SW480 (cell line): ENCODE measurements around the gene PADI2.

Source experiments
- DNase-seq: peaks from one replicate; pipeline ENCODE4 v3.0.0-alpha.2; 2016; ENCODE audit warnings: low spot score

Gene PADI2

GRCh38 chr1:17112496-17113236, 6.6 kb downstream of the PADI2 start:
- no peak for DNase-seq

DNA sequence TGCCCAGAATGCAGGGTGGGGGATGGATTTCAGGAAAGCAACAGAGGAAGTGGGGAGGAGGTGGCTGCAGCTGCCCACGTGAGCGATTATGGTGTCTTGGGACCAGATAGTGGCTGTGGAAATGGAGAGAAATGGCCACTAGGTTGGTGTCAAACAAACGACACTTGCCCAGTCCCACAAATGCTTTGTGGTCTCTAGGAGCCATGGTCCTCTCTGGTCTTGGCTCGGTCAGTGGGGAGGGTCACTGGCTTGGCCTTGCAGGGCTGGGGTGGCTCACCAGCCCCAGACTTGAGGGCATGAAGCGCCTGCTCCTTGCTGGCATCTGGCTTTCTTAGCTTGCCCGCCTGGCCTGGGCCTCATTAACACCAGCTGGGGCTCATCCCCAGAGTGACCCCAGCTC, 7.2 kb downstream of the PADI2 start:
- DNase-seq, result no peak

DNA sequence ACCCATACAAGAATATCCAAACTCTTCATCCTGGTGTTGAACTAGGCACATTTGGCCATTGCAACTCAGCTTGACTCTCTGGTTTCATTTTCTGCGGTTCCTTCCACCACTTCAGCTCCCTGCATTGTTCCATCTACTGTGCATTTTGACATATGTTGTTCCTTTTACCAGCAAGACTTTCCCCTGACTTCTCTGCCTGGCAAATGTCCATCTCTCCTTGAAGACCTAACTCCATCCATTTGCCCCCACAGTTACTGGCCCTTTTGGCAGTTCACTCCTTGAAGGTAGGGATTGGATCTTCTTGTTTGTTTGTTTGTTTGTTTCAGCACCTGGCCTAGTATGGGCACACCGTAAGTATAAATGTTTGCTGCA, 8.7 kb downstream of the PADI2 start:
- no peak for DNase-seq

DNA sequence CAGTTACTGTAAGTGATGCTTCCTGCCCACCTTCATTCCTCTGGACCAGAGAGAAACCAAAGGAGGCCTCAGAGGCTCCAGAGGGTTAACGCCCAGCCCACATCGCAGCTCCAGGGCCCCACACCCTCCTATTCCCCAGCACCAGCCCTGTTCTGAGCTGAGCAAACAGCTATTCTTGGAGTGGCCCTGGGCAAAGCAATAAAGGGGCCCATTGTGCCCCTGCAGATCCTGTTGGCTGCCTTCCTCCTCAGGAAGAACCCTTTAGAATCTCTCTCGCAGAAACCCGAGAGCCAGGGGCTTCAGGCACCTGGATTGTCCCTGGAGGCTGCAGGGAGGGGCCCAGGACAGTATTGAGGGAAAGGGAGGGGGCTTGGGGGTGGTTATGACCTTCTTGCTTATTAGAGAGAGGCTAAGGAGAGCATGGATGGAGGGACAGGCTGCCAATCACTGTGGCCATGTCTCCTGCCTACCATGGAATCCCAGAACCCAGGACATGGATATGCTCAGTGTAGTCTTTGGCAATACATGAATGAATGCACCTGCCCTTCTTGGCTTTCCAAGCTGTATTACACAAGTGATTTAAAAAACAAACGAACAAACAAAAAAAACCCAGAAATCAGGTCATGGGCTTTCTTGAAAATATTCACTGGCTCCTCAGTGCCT, 9.2 kb downstream of the PADI2 start:
- DNase-seq, result no peak

- no peak for DNase-seq
Observed at GRCh38 chr1:17108786-17109185, 10.5 kb downstream of the PADI2 start.

- DNase-seq, result no peak
Observed at GRCh38 chr1:17108360-17108759, 10.9 kb downstream of the PADI2 start.

- DNase-seq, result no peak
Observed at GRCh38 chr1:17104782-17105181, 14.5 kb downstream of the PADI2 start.

DNA sequence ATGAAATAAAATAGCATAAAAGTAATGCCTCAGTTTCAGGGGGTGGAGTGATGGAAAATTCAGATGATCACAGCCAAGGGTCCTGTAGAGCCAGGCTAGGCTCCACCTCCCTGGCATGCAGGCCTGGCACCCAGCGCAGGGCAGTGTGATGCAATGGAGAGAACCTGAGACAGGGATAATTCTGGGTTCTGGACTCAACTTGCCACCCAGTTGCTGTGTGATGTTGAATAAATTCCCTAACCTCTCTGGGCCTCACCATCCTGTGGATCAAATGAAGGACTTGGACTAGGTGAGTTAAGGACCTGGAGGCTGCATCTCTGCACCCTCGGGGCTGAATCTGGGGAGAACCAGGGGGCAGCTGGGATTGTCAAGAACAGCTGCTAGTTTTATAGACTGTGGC, 17.0 kb downstream of the PADI2 start:
- no peak for DNase-seq

GRCh38 chr1:17101261-17101660, 18.0 kb downstream of the PADI2 start:
- no peak for DNase-seq

GRCh38 chr1:17099616-17100340, 19.5 kb downstream of the PADI2 start:
- no peak for DNase-seq

- no peak for DNase-seq
Observed at GRCh38 chr1:17098446-17099317, 20.6 kb downstream of the PADI2 start.

- DNase-seq, result no peak
Observed at GRCh38 chr1:17097787-17098186, 21.5 kb downstream of the PADI2 start.

- no peak for DNase-seq
Observed at GRCh38 chr1:17097147-17097546, 22.1 kb downstream of the PADI2 start.

GRCh38 chr1:17096584-17096983, 22.7 kb downstream of the PADI2 start:
- no peak for DNase-seq

DNA sequence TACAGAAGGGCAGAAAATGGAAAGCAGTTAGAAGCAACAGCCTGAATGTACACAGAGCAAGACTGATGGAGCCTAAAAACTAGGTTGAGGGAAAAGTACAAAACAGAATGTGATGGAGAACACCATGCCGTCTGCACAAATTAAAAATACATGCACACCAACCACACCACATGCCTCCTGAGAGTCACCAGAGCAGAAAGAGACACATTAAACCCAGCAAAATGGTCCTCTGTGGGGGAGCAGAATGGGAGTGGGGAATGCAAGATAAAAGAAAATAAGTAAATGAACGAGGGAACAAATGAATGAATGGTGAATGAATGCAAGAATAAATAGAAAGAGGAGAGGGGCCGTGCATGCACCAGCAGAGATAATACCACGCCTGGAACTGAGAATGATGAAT, 24.1 kb downstream of the PADI2 start:
- no peak for DNase-seq

DNA sequence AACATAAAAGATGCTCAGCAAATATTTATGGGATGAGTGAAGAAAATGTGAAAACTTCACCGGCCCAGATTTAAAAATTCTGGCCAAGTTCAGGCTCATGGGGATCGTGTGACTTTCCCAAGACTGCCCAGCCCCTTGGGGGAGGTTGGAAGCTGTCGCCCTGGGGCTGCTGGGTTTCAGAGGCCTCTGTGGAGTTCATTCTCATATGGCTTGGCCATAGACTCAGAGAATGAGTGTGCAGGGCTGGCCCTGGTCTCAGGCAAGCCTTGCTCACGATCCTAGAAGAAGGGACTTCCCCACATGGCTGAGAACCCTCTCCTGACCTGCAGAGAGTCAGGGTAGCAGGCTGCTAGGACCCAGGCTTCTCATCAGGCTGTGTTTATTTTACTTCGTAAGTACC, 24.6 kb downstream of the PADI2 start:
- no peak for DNase-seq

DNA sequence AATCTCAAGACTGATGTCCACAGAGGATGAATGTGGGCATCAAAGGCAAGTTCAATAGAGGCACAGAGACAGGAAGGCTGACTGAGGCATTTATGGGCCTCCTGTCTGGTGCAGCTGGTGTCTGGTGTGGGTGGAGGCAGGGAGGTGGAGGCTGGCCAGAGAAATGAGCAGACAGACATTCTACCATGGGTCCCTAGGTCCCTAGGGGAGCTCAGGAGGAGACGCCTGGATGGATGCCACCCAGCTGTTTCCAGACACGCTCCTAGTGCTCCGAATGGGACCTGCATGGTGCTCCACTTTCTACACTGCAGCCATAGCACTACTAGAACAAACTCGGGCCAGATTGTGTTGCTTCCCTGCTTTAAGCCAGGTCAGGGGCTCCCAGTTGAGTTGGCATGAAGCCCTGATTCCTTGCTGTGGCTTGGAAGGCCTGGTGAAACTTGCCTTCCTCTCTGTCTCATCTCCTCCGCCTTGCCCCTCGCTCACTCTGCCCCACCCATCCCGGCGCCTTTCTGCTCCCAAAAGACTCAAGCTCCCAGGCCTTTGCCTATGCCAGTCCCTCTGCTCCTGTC, 25.3 kb downstream of the PADI2 start:
- DNase-seq, result no peak

GRCh38 chr1:17091252-17091651, 28.0 kb downstream of the PADI2 start:
- no peak for DNase-seq

GRCh38 chr1:17089506-17089905, 29.7 kb downstream of the PADI2 start:
- DNase-seq, result no peak

GRCh38 chr1:17086751-17087150, 32.5 kb downstream of the PADI2 start:
- DNase-seq, result no peak

DNA sequence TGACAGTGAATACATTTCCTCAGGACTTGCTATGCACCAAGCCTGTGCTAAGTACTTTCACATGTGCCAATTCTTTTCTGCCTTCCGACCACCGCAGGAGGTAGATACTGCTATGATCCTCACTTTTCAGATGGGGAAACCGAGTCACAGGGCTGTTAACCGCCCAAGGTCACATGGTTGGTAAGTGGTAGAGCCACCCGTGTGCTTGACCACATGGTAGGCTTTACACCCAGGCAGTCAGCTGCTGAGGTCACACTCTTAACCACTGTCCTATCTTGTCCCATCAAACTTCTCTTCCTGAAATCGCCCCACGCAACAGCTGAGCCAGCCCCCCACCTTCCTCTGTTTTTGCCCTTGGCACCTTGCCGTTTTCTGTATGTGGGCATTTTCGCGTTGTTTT, 34.5 kb downstream of the PADI2 start:
- no peak for DNase-seq

- DNase-seq, result no peak
Observed at GRCh38 chr1:17082761-17083160, 36.5 kb downstream of the PADI2 start.
